Hepatic stellate cell (primary cell): ENCODE measurements around the gene ARHGEF4.

ENCODE experiments used
- DNase-seq: peaks from one replicate; pipeline ENCODE4 v3.0.0; 2011; ENCODE audit warnings: low spot score

The ARHGEF4 gene

GRCh38 chr2:130918393-130918792 is 81.7 kb downstream of the ARHGEF4 start:
- no peak for DNase-seq

DNA sequence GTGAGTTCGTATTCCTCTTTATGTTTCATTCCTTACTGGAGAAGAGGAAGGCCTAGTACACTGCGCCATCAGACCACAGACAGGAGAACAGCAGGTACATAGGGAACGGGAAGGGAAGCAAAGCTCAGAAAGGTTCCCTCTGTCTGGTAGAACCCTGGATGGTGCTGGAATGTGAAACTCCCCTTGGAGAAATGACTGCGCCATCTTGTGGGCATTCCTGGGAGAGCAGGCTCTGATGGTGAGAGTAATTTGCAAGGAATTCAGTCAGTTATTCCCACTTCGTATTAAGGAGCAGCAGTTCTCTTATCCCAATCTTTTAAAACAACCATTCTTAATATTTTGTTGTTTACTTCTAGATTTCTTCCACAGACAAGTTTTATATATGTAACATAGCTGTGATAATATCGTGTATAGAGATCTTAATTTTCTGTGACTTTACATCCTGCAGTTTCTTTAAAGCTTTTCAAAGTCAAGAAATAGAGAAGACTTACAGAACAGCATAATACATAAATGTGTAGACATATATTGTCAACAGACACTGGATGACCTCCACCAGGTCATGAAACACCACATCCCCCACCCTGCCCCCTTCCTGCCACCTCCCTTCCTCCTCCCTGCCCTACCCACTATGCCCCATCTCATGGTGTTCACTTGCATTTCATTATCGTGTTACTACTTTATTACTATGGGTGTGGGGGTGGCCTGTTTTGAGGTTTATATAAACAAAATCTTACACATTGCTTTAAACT is 83.9 kb downstream of the ARHGEF4 start:
- DNase-seq = peak; percentile 72

DNA sequence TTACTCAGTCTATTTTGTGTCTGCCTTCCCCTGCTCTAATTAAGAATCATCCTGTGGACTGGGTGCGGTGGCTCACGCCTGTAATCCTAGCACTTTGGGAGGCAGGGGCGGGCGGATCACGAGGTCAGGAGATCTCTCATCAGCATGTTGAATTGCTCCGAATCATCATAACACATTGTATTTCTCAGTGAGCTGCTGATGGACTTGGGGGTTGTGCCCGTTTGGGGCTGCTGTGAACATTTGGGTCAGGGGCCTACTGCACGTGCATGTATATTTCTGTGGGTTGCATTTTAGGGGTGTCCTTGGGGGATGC is 84.4 kb downstream of the ARHGEF4 start:
- DNase-seq = no peak

- no peak for DNase-seq
Observed at GRCh38 chr2:130922417-130922816, 85.7 kb downstream of the ARHGEF4 start.

DNA sequence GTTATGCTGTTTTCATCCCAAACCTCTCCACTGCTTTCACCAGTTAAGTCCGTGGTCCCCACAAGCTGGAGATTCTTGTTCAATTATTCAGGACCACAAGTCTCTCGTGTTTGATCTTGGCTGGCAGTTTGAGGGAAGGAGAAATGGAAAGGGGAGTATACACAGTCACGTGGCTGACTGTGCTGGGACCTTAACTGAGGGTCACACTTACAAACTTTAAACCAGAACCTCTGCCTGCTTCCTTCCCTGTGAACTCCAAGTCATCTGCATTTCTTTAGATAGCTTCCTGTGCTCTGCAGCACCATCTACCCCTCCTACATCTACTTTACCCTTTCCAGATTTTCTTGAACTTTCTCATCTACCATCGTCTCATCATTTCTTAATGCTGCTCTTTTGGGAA is 91.7 kb downstream of the ARHGEF4 start:
- DNase-seq = no peak

DNA sequence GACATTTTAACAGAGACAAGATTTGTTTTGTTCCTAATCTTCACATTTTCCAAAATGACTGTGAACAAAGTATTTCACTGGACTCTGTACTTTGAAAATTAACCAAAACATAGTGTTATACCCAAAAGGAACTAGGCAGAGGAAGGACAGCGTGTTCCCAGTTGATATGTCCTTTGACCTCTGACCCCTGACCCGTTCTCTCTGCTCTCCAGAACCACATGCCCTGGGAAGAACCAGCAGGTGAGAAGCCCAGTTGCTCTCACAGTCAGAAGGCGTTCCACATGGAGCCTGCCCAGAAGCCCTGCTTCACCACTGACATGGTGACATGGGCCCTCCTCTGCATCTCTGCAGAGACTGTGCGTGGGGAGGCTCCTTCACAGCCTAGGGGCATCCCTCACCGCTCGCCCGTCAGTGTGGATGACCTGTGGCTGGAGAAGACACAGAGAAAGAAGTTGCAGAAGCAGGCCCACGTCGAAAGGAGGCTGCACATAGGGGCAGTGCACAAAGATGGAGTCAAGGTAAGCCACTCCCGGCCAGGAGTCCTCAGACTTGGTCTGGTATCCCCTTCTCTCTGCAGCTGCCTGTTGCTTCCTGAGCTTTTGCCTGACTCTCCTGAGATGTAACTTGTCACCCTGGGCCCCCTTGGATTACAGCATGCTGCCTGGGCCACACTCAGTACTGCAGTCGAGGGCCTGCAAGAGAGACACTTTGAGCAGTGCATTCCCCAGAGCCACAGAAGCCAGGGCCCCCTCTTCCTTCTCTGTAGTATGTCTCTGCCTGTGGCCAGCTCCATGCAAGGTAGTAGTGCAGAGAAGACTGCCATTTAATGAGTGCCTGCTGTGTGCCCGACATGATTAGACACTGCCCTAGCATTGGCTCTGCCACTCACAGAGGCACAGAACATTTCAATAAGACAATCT is 94.3 kb downstream of the ARHGEF4 start:
- no peak for DNase-seq

- no peak for DNase-seq
Observed at GRCh38 chr2:130933501-130933900, 96.8 kb downstream of the ARHGEF4 start.

DNA sequence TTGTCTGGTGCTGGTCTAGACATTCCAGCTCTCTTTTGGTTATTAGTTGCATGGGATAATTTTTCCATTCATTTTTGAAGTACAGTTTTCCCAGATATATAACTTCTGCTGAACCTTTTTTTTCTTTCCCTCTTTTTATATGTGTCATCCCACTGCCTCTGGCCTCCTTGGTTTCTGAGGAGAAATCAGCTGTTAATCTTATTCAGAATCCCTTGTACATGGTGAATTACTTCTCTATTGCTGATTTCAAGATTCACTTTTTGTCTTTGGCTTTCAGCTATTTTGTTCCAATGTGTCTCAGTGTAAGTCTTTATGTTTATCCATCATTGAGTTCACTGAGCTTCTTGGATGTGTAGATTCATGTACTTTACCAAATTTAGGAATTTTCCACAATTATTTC is 99.7 kb downstream of the ARHGEF4 start:
- DNase-seq = no peak

DNA sequence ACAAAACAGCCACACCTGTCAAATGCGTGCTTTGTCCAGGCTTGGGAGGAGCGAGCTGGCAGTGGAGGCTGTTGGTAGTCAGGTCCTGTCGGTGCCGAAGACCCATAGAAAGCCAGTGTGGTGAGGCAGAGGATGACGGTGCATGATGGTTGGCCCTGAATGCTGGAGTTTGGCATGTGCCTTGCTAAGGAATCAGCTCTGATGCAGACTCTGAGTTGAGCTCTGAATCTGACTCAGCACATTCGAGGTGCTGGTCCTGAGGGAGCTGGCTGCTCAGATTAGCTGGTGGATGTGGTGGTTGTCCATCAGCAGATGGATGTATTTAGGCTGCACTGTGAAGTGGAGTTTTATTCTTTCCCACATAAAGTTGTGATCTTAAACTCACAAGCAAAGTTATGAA is 111.3 kb downstream of the ARHGEF4 start:
- no peak for DNase-seq

DNA sequence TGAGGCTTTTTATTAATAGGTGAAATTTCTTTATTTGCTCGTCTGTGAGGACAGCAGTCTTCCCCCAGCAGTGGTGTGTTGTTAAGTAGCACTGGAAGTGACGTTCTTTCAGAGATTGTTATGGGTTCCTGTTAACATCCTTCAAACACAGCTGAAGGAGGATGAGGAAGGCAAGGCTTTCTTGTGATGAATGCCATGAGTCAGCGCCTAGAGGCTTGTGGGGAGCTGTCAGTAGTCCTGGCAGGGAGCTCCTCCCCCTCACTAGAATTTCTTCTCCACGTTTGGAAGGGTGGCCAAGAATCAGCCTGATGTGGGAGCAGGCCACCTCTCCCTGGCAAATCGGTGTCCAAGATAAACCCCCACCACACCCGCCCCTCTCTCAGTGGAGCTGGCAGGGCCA is 113.2 kb downstream of the ARHGEF4 start:
- no peak for DNase-seq

DNA sequence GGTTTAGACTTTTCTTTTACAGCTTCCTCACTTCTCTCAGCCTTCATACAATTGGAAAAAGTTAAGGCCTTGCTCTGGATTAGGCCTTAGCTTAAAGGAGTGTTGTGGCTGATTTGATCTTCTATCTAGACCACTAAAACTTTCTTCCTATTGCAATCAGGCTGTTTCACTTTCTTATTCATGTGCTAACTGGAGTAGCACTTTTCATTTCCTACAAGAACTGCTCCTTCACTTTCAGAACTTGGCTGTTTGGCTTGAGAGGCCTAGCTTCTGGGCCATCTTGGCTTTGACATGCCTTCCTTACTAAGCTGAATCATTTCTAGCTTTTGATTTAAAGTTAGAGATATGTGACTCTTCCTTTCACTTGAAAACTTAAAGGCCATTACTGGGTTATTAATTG is 114.3 kb downstream of the ARHGEF4 start:
- no peak for DNase-seq

- no peak for DNase-seq
Observed at GRCh38 chr2:130954873-130955272, 118.2 kb downstream of the ARHGEF4 start.

DNA sequence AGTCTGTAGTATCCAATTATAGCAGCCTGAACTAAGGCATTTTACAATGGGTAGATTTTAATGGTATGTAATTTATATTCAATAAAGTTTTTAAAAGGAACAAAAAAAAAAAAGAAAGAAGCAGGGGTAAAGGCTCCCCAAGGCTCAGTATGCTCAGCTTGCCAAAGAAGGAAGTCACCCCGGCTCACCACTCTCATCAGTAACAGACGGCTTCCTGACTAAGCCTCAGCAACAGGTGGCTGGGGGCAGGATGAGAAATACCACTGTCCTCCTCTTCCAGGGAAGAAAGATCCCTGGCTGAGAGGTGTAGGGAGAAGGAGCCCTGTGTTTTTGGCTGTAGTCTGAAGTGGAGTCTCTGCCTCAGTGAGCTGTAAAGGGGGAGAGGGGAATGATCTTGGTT is 121.2 kb downstream of the ARHGEF4 start:
- DNase-seq = no peak

DNA sequence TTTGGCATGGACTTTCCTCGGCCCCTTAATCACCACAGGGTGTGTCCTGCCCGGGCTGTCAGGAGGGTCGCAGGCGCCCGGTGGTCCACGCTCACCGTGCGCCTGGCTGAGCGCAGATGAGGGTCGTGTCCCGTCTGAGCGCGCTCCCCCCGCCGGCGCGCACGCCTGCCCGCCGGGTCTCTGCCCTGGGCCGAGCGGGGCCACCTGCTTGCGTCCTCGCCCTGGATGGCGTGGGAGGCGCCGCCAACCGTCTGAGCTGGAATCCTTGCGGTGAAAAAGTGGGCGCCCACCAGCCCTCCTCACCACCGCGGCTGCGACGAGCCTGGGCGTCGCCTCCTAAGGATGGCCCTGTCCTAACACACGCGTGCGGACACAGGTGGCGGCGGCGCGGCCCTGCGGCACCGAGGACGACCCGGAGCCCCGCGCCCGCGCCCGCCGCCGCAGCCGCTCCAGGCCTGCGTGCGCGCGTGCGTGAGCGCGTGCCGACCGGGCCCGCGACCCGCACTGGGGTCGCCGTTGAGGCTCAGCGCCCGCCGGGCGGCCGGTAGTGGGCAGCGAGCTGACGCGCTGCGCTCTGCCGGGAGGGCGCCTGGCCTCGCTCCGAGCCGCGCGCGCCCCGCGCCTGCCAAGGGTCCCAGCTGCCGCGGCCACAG is 126.6 kb downstream of the ARHGEF4 start:
- no peak for DNase-seq

- no peak for DNase-seq
Observed at GRCh38 chr2:130963849-130964793, 127.4 kb downstream of the ARHGEF4 start.

DNA sequence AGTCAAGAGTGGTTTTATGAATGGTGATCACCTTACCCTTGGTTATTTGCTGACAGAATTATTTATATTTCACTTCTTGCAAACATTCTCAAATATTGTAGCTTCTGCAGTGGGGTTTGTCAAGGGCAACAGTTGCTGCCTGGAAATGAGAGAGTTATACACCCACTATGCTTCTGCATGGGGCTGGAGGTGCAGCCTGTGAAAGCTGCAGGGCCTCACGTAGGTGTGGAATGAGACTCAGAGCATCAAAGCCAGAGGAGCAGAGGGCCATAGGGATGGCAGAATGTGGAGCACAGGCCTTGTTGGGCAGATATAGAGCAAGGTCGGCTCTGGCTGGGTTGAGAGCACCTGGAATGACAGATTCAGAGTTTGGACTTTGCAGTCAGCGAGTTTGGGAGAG is 128.2 kb downstream of the ARHGEF4 start:
- DNase-seq = no peak

DNA sequence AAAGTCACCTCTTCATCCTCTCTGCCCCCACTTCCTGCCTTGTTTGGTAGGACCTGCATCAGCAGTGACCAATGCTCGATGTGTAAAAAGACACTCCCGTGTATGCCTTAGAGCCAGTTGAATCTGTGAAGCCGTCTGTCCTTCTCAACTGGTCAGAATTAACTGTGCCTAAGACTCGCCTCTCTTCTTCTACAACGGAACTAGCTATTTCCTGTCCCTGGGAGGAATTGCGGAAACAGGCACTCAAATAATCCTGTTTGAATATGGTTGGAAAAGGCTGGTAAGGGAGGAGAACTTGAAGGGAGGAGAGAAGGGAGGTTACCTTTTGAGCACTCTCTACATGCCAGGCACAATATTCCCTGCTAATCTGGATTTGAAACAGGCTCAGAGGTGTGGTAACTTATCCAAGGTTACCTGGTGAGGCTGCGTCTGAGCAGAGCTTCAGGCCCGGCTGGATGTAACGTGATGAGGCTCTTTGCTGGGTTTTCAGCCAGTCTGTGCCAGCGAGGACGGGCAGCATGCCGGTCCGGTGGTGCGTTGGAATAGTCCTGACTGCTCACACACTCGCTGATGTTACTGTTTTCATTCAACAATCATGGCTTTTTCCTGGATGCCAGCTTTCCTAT is 129.5 kb downstream of the ARHGEF4 start:
- DNase-seq = no peak

GRCh38 chr2:130966775-130967490 is 130.2 kb downstream of the ARHGEF4 start:
- DNase-seq = no peak

DNA sequence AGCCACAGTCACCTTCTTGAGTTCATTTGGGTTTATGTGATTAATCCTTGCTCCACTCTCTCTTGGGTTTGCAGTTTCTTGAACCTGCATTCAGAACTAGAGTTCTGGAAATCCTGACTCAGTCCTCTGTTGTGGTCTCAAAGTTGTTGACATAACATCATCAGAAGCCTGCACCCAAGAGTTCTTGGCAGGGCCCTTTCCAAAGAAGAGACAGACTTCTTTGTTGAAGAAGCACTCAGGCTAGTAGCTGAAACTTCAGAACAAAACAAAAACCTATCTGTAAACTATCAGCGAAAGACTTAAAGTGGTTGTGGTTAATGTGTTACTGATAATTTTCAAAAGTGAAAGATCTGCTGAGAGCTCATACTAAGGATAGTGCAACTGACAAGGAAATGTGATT is 135.7 kb downstream of the ARHGEF4 start:
- DNase-seq = no peak

- no peak for DNase-seq
Observed at GRCh38 chr2:130975729-130976128, 139.0 kb downstream of the ARHGEF4 start.
